Breast epithelium (tissue), 4 donors: ENCODE measurements around the gene CETN2. TPM values are rescaled to one million over a fixed set of nuclear protein-coding genes. Genes with fewer than 3 reads are reported as not detected.

Experiments
- DNase-seq, 2 donors: peaks; one replicate each; pipeline ENCODE4 v3.0.0-alpha.2; 2019; ENCODE audit warnings: low spot score in 2 of 2
- H3K27ac ChIP-seq, 2 donors: fragments of 200-600 bp; sonication (generic) in 1 of 2; one replicate each; pipeline ENCODE4 v1.5.1; 2016 to 2019; ENCODE audit warnings: mild to moderate bottlenecking in 1 of 2
- H3K27me3 ChIP-seq, 2 donors: fragments of 200-600 bp; sonication (generic) in 1 of 2; one replicate each; pipeline versions ENCODE4 v1.5.1 to v1.6.0; 2017 to 2019; ENCODE audit warnings: control low read depth in 1 of 2, mild to moderate bottlenecking in 1 of 2
- H3K36me3 ChIP-seq: fragments of 200-600 bp; one replicate; pipeline ENCODE4 v1.5.1; 2019
- H3K4me1 ChIP-seq, 2 donors: fragments of 200-600 bp; sonication (generic); one replicate each; pipeline ENCODE4 v1.5.1; 2016 to 2019; ENCODE audit warnings: control low read depth in 1 of 2
- H3K4me3 ChIP-seq, 3 donors: fragments of 200-600 bp; sonication (generic); 1 replicate in 2 of 3; 2 replicates in 1 of 3; pipeline ENCODE4 v1.5.1; 2016 to 2019; ENCODE audit warnings: mild to moderate bottlenecking in 3 of 3, moderate library complexity in 2 of 3
- H3K9me3 ChIP-seq, 2 donors: fragments of 200-600 bp; sonication (generic) in 1 of 2; one replicate each; pipeline ENCODE4 v1.5.1; 2016 to 2019; ENCODE audit warnings: control low read depth in 1 of 2
- CTCF ChIP-seq, 3 donors: fragments of 450-650 bp; IDR thresholded peaks; one replicate each; pipeline ENCODE4 v1.5.1; 2016 to 2017; ENCODE audit warnings: antibody characterized with exemption in 3 of 3, mild to moderate bottlenecking in 3 of 3, moderate library complexity in 3 of 3
- POLR2A ChIP-seq: fragments of 450-650 bp; IDR thresholded peaks from one replicate; pipeline ENCODE4 v1.6.1; 2016; ENCODE audit warnings: antibody characterized with exemption, mild to moderate bottlenecking, moderate library complexity
- POLR2AphosphoS5 ChIP-seq, 3 donors: sonication (generic); formaldehyde crosslinking; IDR thresholded peaks; one replicate each; pipeline ENCODE4 v1.6.1; 2017; ENCODE audit warnings: antibody characterized with exemption in 3 of 3
- intact Hi-C: fragments of 100-400 bp; cut with DNase I; formaldehyde crosslinking; loops from one replicate; pipeline ENCODE4 v1.15.1; 2023; ENCODE audit warnings: low total_unique reads
- total RNA-seq, 3 donors: library from RNA; depleted of rRNA; stranded (reverse); fragments of >200 nt; gene quantifications; one replicate each; pipeline ENCODE4 v1.1.0, GENCODE V29; 2016

Gene CETN2
- total RNA-seq, 3 donors from 2014 or later: 23.2 to 36.1 (median 26.9) TPM

- no peaks in the 10 kb centered on the region for H3K36me3 ChIP-seq
- no peak overlapping the region for H3K27ac ChIP-seq
- no peak for DNase-seq
- no peaks in the 10 kb centered on the region for H3K9me3 ChIP-seq
- no peak overlapping the region for H3K4me3 ChIP-seq
- H3K4me1 ChIP-seq: no peaks in the 10 kb centered on the region
- TF ChIP-seq POLR2A: no peak
- TF ChIP-seq CTCF (IDR thresholded peaks at IDR 0.05): no peak
- TF ChIP-seq POLR2AphosphoS5 (IDR thresholded peaks at IDR 0.05): no peak
- intact Hi-C loops: no loop called here
- H3K27me3 ChIP-seq: peaks cover 0 to 9% of the 10 kb centered on the region in 2 donors
These were observed 30.6 kb upstream of the CETN2 start for GRCh38 chrX:152861116-152861515.

DNA sequence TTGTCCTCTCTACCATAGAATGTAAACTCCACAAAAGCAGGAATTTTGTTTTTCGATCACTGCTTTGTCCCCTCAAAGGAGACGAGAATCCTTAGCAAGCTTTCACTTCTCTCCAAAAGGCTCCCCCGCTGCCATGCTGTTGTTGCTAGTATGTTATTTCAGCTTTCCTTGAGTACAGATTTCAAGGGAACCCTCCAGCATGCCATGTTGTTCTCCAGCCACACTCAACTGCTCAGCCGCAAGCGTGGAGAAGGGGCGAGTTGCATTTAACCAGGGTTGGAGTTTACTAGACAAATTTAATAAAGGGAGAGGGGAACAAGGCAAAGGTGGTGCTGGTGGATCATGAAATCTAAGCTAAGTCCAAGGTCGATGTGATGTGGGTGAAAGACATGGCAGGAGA lies 23.4 kb upstream of the CETN2 start:
- Histone ChIP-seq H3K4me1 (no peaks in the 10 kb centered on the region), H3K9me3 (no peaks in the 10 kb centered on the region), H3K36me3 (no peaks in the 10 kb centered on the region), H3K27me3 (peaks cover 0 to 12% of the 10 kb centered on the region in 2 donors), H3K27ac (no peak overlapping the region), H3K4me3 (no peak overlapping the region)
- no peak for DNase-seq
- intact Hi-C loops: no loop called here
- TF ChIP-seq POLR2A (no peak), POLR2AphosphoS5 (IDR thresholded peaks at IDR 0.05) (no peak), CTCF (IDR thresholded peaks at IDR 0.05) (no peak)

GRCh38 chrX:152850465-152850864 lies 19.9 kb upstream of the CETN2 start:
- intact Hi-C loops: no loop called here
- no peak for DNase-seq
- peaks cover 0 to 12% of the 10 kb centered on the region in 2 donors for H3K27me3 ChIP-seq
- no peaks in the 10 kb centered on the region for H3K36me3 ChIP-seq
- no peak overlapping the region for H3K27ac ChIP-seq
- H3K4me3 ChIP-seq: no peak overlapping the region
- H3K4me1 ChIP-seq: no peaks in the 10 kb centered on the region
- H3K9me3 ChIP-seq: no peaks in the 10 kb centered on the region
- TF ChIP-seq POLR2A (no peak), POLR2AphosphoS5 (IDR thresholded peaks at IDR 0.05) (no peak), CTCF (IDR thresholded peaks at IDR 0.05) (no peak)

- Histone ChIP-seq H3K27ac (no peak overlapping the region), H3K27me3 (peaks cover 0 to 29% of the 10 kb centered on the region in 2 donors), H3K36me3 (no peaks in the 10 kb centered on the region), H3K4me3 (no peak overlapping the region), H3K4me1 (no peaks in the 10 kb centered on the region), H3K9me3 (no peaks in the 10 kb centered on the region)
- no peak for TF ChIP-seq POLR2A
- no peak for TF ChIP-seq CTCF (IDR thresholded peaks at IDR 0.05)
- TF ChIP-seq POLR2AphosphoS5 (IDR thresholded peaks at IDR 0.05): no peak
- no peak for DNase-seq
- intact Hi-C loops: no loop called here
These were observed 16.7 kb upstream of the CETN2 start for GRCh38 chrX:152847281-152847680.

GRCh38 chrX:152845618-152846240 lies 15.2 kb upstream of the CETN2 start:
- no peak for DNase-seq
- Histone ChIP-seq H3K27ac (no peak overlapping the region), H3K9me3 (no peaks in the 10 kb centered on the region), H3K4me1 (no peaks in the 10 kb centered on the region), H3K36me3 (no peaks in the 10 kb centered on the region), H3K4me3 (no peak overlapping the region), H3K27me3 (peaks cover 0 to 28% of the 10 kb centered on the region in 2 donors)
- intact Hi-C loops: no loop called here
- no peak for TF ChIP-seq POLR2A
- no peak for TF ChIP-seq CTCF (IDR thresholded peaks at IDR 0.05)
- TF ChIP-seq POLR2AphosphoS5 (IDR thresholded peaks at IDR 0.05): no peak
